ENCODE measurements around the gene MAP3K7CL. TPM values are rescaled to one million over a fixed set of nuclear protein-coding genes. Genes with fewer than 3 reads are reported as not detected.
A peak's percentile ranks its signal among the peaks of the same experiment; 100 is the strongest.

MAP3K7CL gene
- total RNA-seq, 2 experiments from 2014 or later: 4.9 to 6.3 TPM

- CTCF ChIA-PET: interaction anchor here (0.6 kb wide), 1 partner anchor 20 kb away, joined by 3 read pairs; no protein-coding TSS in a partner anchor
Measured at GRCh38 chr21:29144736-29145353, 14.4 kb downstream of the MAP3K7CL start.

GRCh38 chr21:29145354-29145782, 14.9 kb downstream of the MAP3K7CL start:
- no peaks in the 10 kb centered on the region for H3K36me3 Mint-ChIP-seq (ENCODE audit: low read depth)
- intact Hi-C loops (cut with micrococcal nuclease): no loop called here
- H3K27me3 Mint-ChIP-seq (ENCODE audit: low read depth): no peaks in the 10 kb centered on the region
- peaks cover 7% of the 10 kb centered on the region for H3K4me1 Mint-ChIP-seq (ENCODE audit: low read depth)
- H3K9me3 Mint-ChIP-seq: no peaks in the 10 kb centered on the region
- H3K4me3 Mint-ChIP-seq: no peak overlapping the region
- peak; percentile 6 for DNase-seq
- CTCF ChIA-PET: interaction anchor here (0.6 kb wide), 1 partner anchor 19 kb away, joined by 3 read pairs; no protein-coding TSS in a partner anchor
- H3K27ac Mint-ChIP-seq: no peak overlapping the region

More at GRCh38 chr21:29144736-29145353, 14.4 kb downstream of the MAP3K7CL start:
- Mint-ChIP-seq H3K36me3 (ENCODE audit: low read depth) (no peaks in the 10 kb centered on the region), H3K27me3 (ENCODE audit: low read depth) (no peaks in the 10 kb centered on the region), H3K9me3 (no peaks in the 10 kb centered on the region), H3K4me1 (ENCODE audit: low read depth) (peaks cover 7% of the 10 kb centered on the region), H3K27ac (no peak overlapping the region), H3K4me3 (no peak overlapping the region)
- no peak for DNase-seq
- intact Hi-C loops (cut with micrococcal nuclease): no loop called here

GRCh38 chr21:29145852-29146453, 15.5 kb downstream of the MAP3K7CL start:
- Mint-ChIP-seq H3K27ac (no peak overlapping the region), H3K4me1 (ENCODE audit: low read depth) (peaks cover 7% of the 10 kb centered on the region)
- CTCF ChIA-PET: no interaction called here

GRCh38 chr21:29146726-29147125, 16.3 kb downstream of the MAP3K7CL start:
- no peaks in the 10 kb centered on the region for H3K9me3 Mint-ChIP-seq
- H3K4me1 Mint-ChIP-seq (ENCODE audit: low read depth): peaks cover 7% of the 10 kb centered on the region
- H3K4me3 Mint-ChIP-seq: no peak overlapping the region
- CTCF ChIA-PET: interaction anchor here (0.6 kb wide), 1 partner anchor 72 kb away, joined by 5 read pairs; no protein-coding TSS in a partner anchor
- intact Hi-C loops (cut with micrococcal nuclease): no loop called here
- no peaks in the 10 kb centered on the region for H3K27me3 Mint-ChIP-seq (ENCODE audit: low read depth)
- no peaks in the 10 kb centered on the region for H3K36me3 Mint-ChIP-seq (ENCODE audit: low read depth)
- H3K27ac Mint-ChIP-seq: no peak overlapping the region
- DNase-seq: no peak

More at GRCh38 chr21:29145852-29146453, 15.5 kb downstream of the MAP3K7CL start:
- DNase-seq: no peak
- H3K27me3 Mint-ChIP-seq (ENCODE audit: low read depth): no peaks in the 10 kb centered on the region
- H3K4me3 Mint-ChIP-seq: no peak overlapping the region
- intact Hi-C loops (cut with micrococcal nuclease): no loop called here
- no peaks in the 10 kb centered on the region for H3K36me3 Mint-ChIP-seq (ENCODE audit: low read depth)
- H3K9me3 Mint-ChIP-seq: no peaks in the 10 kb centered on the region

- Mint-ChIP-seq H3K27ac (no peak overlapping the region), H3K4me3 (no peak overlapping the region), H3K36me3 (ENCODE audit: low read depth) (no peaks in the 10 kb centered on the region), H3K9me3 (no peaks in the 10 kb centered on the region), H3K27me3 (ENCODE audit: low read depth) (no peaks in the 10 kb centered on the region), H3K4me1 (ENCODE audit: low read depth) (peaks cover 7% of the 10 kb centered on the region)
- no peak for DNase-seq
- intact Hi-C loops (cut with micrococcal nuclease): no loop called here
- CTCF ChIA-PET: interaction anchor here (1.5 to 1.6 kb wide), 2 partner anchors 9 to 58 kb away, joined by 3 to 4 read pairs; no protein-coding TSS in a partner anchor
Measured at GRCh38 chr21:29148530-29148929, 18.1 kb downstream of the MAP3K7CL start.

GRCh38 chr21:29149808-29150425, 19.5 kb downstream of the MAP3K7CL start:
- H3K4me1 Mint-ChIP-seq (ENCODE audit: low read depth): peaks cover 7% of the 10 kb centered on the region
- CTCF ChIA-PET: interaction anchor here (0.6 to 1.5 kb wide), 5 partner anchors 11 to 227 kb away, joined by 3 to 4 read pairs (median 3); no protein-coding TSS in a partner anchor
- no peak overlapping the region for H3K27ac Mint-ChIP-seq
- no peak for DNase-seq
- H3K9me3 Mint-ChIP-seq: no peaks in the 10 kb centered on the region
- no peak overlapping the region for H3K4me3 Mint-ChIP-seq
- no peaks in the 10 kb centered on the region for H3K36me3 Mint-ChIP-seq (ENCODE audit: low read depth)
- intact Hi-C loops (cut with micrococcal nuclease): no loop called here
- no peaks in the 10 kb centered on the region for H3K27me3 Mint-ChIP-seq (ENCODE audit: low read depth)

GRCh38 chr21:29151931-29152330, 21.5 kb downstream of the MAP3K7CL start:
- no peak for DNase-seq
- CTCF ChIA-PET: interaction anchor here (0.7 to 1.3 kb wide), 2 partner anchors 12 to 220 kb away, joined by 3 read pairs; no protein-coding TSS in a partner anchor
- intact Hi-C loops (cut with micrococcal nuclease): no loop called here
- Mint-ChIP-seq H3K27me3 (ENCODE audit: low read depth) (peaks cover 2% of the 10 kb centered on the region), H3K27ac (no peak overlapping the region), H3K4me3 (no peak overlapping the region), H3K36me3 (ENCODE audit: low read depth) (no peaks in the 10 kb centered on the region), H3K4me1 (ENCODE audit: low read depth) (no peaks in the 10 kb centered on the region), H3K9me3 (no peaks in the 10 kb centered on the region)

- Mint-ChIP-seq H3K4me3 (no peak overlapping the region), H3K9me3 (no peaks in the 10 kb centered on the region), H3K27me3 (ENCODE audit: low read depth) (peaks cover 2% of the 10 kb centered on the region), H3K4me1 (ENCODE audit: low read depth) (no peaks in the 10 kb centered on the region), H3K27ac (no peak overlapping the region), H3K36me3 (ENCODE audit: low read depth) (no peaks in the 10 kb centered on the region)
- intact Hi-C loops (cut with micrococcal nuclease): no loop called here
- DNase-seq: no peak
- CTCF ChIA-PET: interaction anchor here (1.3 kb wide), 1 partner anchor 37 kb away, joined by 3 read pairs; no protein-coding TSS in a partner anchor
Measured at GRCh38 chr21:29152916-29153315, 22.5 kb downstream of the MAP3K7CL start.

GRCh38 chr21:29154270-29154669, 23.8 kb downstream of the MAP3K7CL start:
- no peak for DNase-seq
- Mint-ChIP-seq H3K27me3 (ENCODE audit: low read depth) (peaks cover 2% of the 10 kb centered on the region), H3K4me3 (no peak overlapping the region), H3K27ac (no peak overlapping the region), H3K9me3 (no peaks in the 10 kb centered on the region), H3K36me3 (ENCODE audit: low read depth) (no peaks in the 10 kb centered on the region), H3K4me1 (ENCODE audit: low read depth) (no peaks in the 10 kb centered on the region)
- intact Hi-C loops (cut with micrococcal nuclease): no loop called here
- CTCF ChIA-PET: interaction anchor here (0.8 to 1.4 kb wide), 2 partner anchors 10 to 194 kb away, joined by 4 to 5 read pairs; no protein-coding TSS in a partner anchor

- H3K27me3 Mint-ChIP-seq (ENCODE audit: low read depth): peaks cover 2% of the 10 kb centered on the region
- H3K4me3 Mint-ChIP-seq: no peak overlapping the region
- no peak for DNase-seq
- no peaks in the 10 kb centered on the region for H3K9me3 Mint-ChIP-seq
- H3K4me1 Mint-ChIP-seq (ENCODE audit: low read depth): no peaks in the 10 kb centered on the region
- H3K36me3 Mint-ChIP-seq (ENCODE audit: low read depth): peaks cover 2% of the 10 kb centered on the region
- intact Hi-C loops (cut with micrococcal nuclease): no loop called here
- H3K27ac Mint-ChIP-seq: no peak overlapping the region
- CTCF ChIA-PET: interaction anchor here (0.6 to 1.4 kb wide), 3 partner anchors 15 to 193 kb away, joined by 3 to 5 read pairs (median 5); no protein-coding TSS in a partner anchor
Measured at GRCh38 chr21:29155118-29155932, 24.9 kb downstream of the MAP3K7CL start.

GRCh38 chr21:29155933-29156260, 25.5 kb downstream of the MAP3K7CL start:
- no peaks in the 10 kb centered on the region for H3K9me3 Mint-ChIP-seq
- peaks cover 2% of the 10 kb centered on the region for H3K27me3 Mint-ChIP-seq (ENCODE audit: low read depth)
- H3K27ac Mint-ChIP-seq: no peak overlapping the region
- H3K4me3 Mint-ChIP-seq: no peak overlapping the region
- no peak for DNase-seq
- H3K4me1 Mint-ChIP-seq (ENCODE audit: low read depth): no peaks in the 10 kb centered on the region
- peaks cover 3% of the 10 kb centered on the region for H3K36me3 Mint-ChIP-seq (ENCODE audit: low read depth)
- CTCF ChIA-PET: interaction anchor here (0.6 to 0.7 kb wide), 2 partner anchors 15 to 169 kb away, joined by 3 to 5 read pairs; no protein-coding TSS in a partner anchor
- intact Hi-C loops (cut with micrococcal nuclease): no loop called here

GRCh38 chr21:29157080-29157479, 26.6 kb downstream of the MAP3K7CL start:
- peaks cover 6% of the 10 kb centered on the region for H3K36me3 Mint-ChIP-seq (ENCODE audit: low read depth)
- intact Hi-C loops (cut with micrococcal nuclease): no loop called here
- no peaks in the 10 kb centered on the region for H3K9me3 Mint-ChIP-seq
- H3K27ac Mint-ChIP-seq: no peak overlapping the region
- DNase-seq: no peak
- H3K4me1 Mint-ChIP-seq (ENCODE audit: low read depth): no peaks in the 10 kb centered on the region
- H3K4me3 Mint-ChIP-seq: no peak overlapping the region
- CTCF ChIA-PET: no interaction called here
- peaks cover 2% of the 10 kb centered on the region for H3K27me3 Mint-ChIP-seq (ENCODE audit: low read depth)

Measured in activated naive CD4-positive, alpha-beta T cell treated with anti-CD3 and anti-CD28 coated beads for 36 hours (primary cell).